GM21528 (cell line): ENCODE results near the gene SLC41A3.
"Not testable (repeated sequence)": the region's sequence is repeated elsewhere in the genome, so short reads cannot be mapped to it uniquely, and the experiment has no call there.

Experiments
- ATAC-seq: cut with Tn5 transposase; IDR thresholded peaks from one replicate; pipeline ENCODE4 v1.9.1; 2021; ENCODE audit warnings: mild to moderate bottlenecking, moderate library complexity; ENCODE audit not compliant: unreplicated experiment, low FRiP score

SLC41A3 gene

DNA sequence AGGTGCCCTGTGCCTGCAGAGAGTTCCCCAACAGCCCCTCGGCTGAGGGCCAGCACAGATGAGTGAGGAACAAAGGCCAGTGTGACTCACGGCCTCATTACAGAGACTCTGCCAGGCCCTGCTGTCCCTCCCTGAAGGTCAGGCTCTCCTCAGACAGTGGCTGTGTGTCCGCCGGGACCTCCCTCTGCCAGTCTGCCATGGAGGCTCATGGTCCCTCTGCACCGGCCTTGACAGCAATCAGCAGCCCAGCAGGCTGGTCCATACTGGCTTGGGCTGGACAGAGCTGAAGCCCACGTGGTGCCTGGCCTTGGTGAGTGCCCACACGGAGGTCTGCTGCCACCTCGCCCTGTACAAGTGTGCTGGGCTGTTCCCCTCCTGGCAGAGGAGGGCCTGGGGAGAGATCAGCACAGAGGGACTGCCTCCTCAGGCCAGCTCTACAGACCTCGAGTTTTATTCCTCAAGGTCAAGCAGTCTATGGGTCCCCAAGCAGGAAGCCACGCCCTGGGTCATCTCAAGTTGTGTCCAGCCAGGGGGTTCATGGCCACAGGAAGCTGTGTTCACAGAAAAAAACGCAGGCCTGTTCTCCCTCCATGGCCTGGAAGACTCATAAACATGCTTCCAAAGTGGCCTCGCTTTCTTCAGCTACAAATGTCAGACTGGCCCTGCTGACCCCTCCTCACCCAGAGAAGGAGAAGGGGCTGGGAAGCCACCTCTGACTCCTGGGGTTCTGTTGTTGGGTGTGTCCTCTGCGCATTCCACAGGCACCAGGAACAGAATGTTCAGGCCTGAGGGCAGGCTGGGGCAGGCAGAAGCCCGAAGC is 27.0 kb downstream of the SLC41A3 start:
- ATAC-seq = no peak

GRCh38 chr3:126056088-126056487 is 27.8 kb downstream of the SLC41A3 start:
- no peak for ATAC-seq

- ATAC-seq = no peak
Measured at GRCh38 chr3:126054870-126055269, 29.1 kb downstream of the SLC41A3 start.

DNA sequence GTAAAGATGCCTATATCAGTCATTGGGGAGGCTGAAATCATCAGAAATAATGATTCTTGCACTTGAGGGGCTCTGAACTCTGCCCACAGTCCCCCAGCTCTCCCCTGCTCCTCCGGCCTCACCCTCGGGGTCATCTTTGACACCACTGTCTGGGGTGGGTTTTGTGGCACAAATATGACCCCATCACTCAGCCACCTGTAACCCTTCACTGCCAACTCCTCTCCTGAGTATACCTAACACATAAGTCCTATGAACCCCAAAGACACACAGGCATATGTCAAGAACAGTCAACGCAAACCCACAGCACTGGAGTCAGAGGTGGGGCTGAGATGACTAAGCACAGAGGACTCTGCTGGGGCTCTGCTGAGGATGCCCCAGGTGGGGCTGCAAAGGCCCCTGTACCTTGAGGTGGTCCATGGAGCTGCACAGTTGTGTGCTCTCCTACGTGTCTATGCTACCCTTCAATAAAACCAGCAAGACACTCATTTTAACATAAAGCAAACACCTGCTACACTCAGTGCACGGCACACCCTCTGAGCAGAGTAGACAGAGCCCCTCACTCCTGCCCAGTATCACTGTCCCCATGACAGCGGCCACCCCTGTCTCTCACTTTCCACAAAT is 29.9 kb downstream of the SLC41A3 start:
- no peak for ATAC-seq

- no peak for ATAC-seq
Measured at GRCh38 chr3:126053513-126053912, 30.4 kb downstream of the SLC41A3 start.

DNA sequence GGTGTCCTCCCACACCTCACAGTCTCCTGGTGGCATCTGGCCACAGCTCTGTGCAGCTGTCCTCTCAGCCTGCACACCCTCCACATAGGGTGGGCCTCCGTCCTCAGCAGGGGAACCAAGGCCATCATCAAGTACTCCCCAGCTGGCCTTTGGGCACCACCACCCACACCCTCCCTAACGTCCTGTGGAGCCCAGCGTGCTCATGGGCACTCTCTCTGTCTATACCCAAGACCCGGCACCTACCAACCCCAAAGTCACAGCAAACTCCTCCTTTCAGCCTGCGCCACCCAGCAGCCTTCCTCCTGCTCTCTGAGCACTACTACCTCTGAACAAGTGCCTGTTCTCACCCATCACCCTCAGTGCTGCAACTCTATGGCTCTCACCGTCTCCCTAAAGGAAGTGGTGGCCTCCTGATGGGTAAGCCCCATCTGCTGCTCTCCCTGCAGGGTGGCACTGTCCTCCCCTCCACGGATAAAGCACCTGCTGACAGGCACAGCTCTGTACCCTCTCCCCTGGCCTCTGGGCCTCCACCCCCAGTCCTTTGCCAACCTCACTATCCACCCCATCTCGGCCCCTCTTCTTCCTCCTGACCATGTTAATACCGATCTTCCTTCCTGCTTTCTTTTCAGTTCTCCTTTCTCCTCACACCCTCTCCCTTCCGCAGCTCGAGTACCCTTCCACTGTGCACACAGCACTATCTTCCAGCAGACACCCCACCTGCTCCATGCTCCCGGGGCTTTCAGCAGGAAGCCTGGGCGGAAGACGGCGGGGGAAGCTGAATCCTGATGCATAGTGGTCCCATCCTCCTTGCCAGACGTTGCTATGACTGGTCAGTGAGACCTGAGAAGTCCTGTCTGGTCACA is 31.5 kb downstream of the SLC41A3 start:
- ATAC-seq = no peak

DNA sequence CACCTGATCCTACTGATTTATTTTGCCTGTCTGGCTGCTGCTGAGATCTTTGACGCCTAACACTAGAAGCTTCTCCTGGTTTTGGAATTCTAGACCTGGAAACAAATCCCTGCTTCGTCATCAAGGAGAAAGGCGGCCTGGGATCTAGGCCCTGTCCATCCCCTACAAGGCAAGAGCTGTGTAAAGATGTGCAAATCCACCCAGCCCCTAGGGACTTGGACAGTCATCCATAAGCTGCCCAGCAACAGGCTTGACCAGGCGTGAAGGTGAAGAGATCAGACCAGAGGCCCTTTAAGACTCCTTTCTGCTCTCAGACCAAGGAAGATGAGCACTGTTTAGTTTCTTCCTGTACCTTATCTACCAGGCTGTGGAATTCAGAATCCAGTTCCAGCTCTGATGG is 32.2 kb downstream of the SLC41A3 start:
- no peak for ATAC-seq

- ATAC-seq = no peak
Measured at GRCh38 chr3:126051234-126051633, 32.7 kb downstream of the SLC41A3 start.

- no peak for ATAC-seq
Measured at GRCh38 chr3:126050626-126051025, 33.3 kb downstream of the SLC41A3 start.

GRCh38 chr3:126050050-126050392 is 33.9 kb downstream of the SLC41A3 start:
- ATAC-seq = no peak

GRCh38 chr3:126049289-126050049 is 34.5 kb downstream of the SLC41A3 start:
- no peak for ATAC-seq

DNA sequence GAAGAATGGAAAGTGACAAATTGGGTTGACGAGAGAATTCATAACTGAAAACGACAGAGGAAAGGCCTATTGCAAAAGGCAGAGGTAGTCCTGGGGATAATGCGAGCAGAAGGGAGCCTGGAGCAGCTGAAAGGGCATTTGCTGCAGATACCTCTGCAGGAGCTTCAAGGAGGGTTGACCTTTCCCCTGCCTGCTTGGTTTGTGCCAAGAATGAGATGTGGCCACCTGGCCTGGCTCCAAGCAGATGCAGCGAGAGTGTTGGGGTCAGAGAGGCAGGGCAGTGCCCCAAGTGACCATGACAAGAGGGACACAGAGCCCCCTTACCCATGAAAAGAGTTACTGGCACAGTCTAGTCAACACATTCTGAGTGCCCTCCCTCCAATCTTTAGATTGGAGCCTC is 43.5 kb downstream of the SLC41A3 start:
- no peak for ATAC-seq

GRCh38 chr3:126039870-126040269 is 44.1 kb downstream of the SLC41A3 start:
- no peak for ATAC-seq

DNA sequence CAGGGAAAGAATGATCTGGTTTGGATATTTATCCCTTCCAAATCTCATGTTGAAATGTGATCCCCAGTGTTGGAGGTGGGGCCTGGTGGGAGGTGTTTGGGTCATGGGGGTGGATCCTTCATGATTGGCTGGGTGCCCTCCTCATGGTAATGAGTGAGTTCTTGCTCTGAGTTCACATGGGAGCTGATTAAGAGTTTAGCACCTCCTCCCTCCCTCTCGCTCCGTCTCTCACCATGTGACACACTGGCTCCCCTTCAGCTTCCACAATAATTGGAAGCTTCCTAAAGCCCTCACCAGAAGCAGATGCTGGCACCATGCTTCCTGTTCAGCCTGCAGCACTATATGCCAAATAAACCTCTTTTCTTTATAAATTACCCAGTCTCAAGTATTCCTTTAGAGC is 45.1 kb downstream of the SLC41A3 start:
- not testable (repeated sequence) for ATAC-seq

- no peak for ATAC-seq
Measured at GRCh38 chr3:126036056-126036549, 47.8 kb downstream of the SLC41A3 start.

DNA sequence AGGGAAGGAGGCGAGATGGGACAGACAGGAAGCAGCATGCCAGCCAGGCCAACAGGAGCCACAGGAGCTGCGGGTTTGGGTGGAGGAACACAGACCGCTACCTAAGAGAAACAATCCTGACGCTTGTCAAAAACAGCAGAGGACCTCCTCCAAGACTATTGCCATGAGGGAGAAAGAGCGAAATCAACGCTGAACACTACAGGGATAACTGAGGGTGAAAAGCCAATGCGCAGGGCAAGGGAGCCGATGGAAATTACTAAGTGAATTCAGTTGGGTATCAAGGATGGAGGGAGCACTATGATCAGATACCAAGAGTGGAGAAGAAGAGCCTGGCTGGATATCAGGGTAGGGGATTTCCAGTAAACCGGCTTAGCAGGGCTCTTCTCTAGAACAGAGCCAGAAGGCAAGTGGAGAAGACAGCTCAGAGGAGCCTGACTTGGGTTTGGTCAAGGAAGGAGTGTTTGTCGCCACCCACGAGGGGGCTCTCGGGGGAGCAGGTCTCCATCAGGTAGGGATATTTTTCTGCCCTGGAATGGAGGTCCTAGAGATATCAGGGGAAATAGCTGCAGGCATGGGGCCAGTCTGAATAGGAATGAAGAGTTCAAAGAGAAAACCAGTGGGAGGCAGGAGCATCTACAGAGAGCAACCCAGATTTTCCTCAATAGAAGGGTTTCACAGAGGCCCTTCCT is 48.4 kb downstream of the SLC41A3 start:
- ATAC-seq = no peak

GRCh38 chr3:126034481-126035361 is 49.2 kb downstream of the SLC41A3 start:
- ATAC-seq = no peak

DNA sequence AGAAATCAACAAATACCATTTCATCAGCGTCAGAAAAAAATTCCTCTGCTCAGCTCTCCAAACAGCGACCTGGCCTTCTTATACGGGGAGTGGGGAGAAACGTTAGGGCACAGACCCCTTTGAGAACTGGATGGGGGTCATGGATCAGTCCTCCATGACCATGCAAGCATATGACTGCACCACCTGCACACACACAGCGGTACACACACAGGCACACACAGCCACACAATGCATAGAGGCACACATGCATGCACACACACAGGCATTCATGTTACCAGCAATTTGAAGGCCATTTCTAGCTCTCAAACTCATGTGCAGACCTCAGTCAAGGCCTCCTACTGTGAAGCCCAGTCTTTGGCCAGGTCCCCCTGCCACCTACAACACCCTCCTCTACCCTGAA is 50.2 kb downstream of the SLC41A3 start:
- ATAC-seq = no peak
